Measurements from ENCODE around the gene WSCD2.

Gene WSCD2

GRCh38 chr12:108094056-108094649 lies 34.9 kb upstream of the WSCD2 start:
- no peaks in the 10 kb centered on the region for H3K4me1 ChIP-seq (ENCODE audit: insufficient read depth, poor library complexity, severe bottlenecking)
- ATAC-seq (ENCODE audit: low read depth) (no peak), DNase-seq (ENCODE audit: low spot score) (no peak)
- no peak overlapping the region for H3K4me3 ChIP-seq (ENCODE audit: severe bottlenecking)
- TF ChIP-seq CTCF (IDR thresholded peaks at IDR 0.05; ENCODE audit: poor library complexity, severe bottlenecking): no peak
- H3K27ac ChIP-seq (ENCODE audit: poor library complexity, severe bottlenecking): no peak overlapping the region
- H3K9me3 ChIP-seq (ENCODE audit: severe bottlenecking): no peaks in the 10 kb centered on the region
- no peaks in the 10 kb centered on the region for H3K36me3 ChIP-seq (ENCODE audit: low read depth)
- H3K27me3 ChIP-seq (ENCODE audit: insufficient read depth, poor library complexity, severe bottlenecking): peaks cover 4% of the 10 kb centered on the region

GRCh38 chr12:108097160-108097911 lies 31.8 kb upstream of the WSCD2 start:
- Histone ChIP-seq H3K27me3 (ENCODE audit: insufficient read depth, poor library complexity, severe bottlenecking) (peaks cover 4% of the 10 kb centered on the region), H3K4me3 (ENCODE audit: severe bottlenecking) (no peak overlapping the region), H3K4me1 (ENCODE audit: insufficient read depth, poor library complexity, severe bottlenecking) (no peaks in the 10 kb centered on the region), H3K9me3 (ENCODE audit: severe bottlenecking) (no peaks in the 10 kb centered on the region), H3K36me3 (ENCODE audit: low read depth) (no peaks in the 10 kb centered on the region), H3K27ac (ENCODE audit: poor library complexity, severe bottlenecking) (no peak overlapping the region)
- ATAC-seq (ENCODE audit: low read depth) (no peak), DNase-seq (ENCODE audit: low spot score) (no peak)
- no peak for TF ChIP-seq CTCF (IDR thresholded peaks at IDR 0.05; ENCODE audit: poor library complexity, severe bottlenecking)

GRCh38 chr12:108098374-108098773 lies 30.7 kb upstream of the WSCD2 start:
- no peak for TF ChIP-seq CTCF (IDR thresholded peaks at IDR 0.05; ENCODE audit: poor library complexity, severe bottlenecking)
- Histone ChIP-seq H3K4me3 (ENCODE audit: severe bottlenecking) (no peak overlapping the region), H3K9me3 (ENCODE audit: severe bottlenecking) (no peaks in the 10 kb centered on the region), H3K27ac (ENCODE audit: poor library complexity, severe bottlenecking) (no peak overlapping the region), H3K27me3 (ENCODE audit: insufficient read depth, poor library complexity, severe bottlenecking) (peaks cover 4% of the 10 kb centered on the region), H3K36me3 (ENCODE audit: low read depth) (no peaks in the 10 kb centered on the region), H3K4me1 (ENCODE audit: insufficient read depth, poor library complexity, severe bottlenecking) (no peaks in the 10 kb centered on the region)
- DNase-seq (ENCODE audit: low spot score) (no peak), ATAC-seq (ENCODE audit: low read depth) (no peak)

GRCh38 chr12:108099073-108099472 lies 30.0 kb upstream of the WSCD2 start:
- no peaks in the 10 kb centered on the region for H3K36me3 ChIP-seq (ENCODE audit: low read depth)
- no peaks in the 10 kb centered on the region for H3K4me1 ChIP-seq (ENCODE audit: insufficient read depth, poor library complexity, severe bottlenecking)
- ATAC-seq (ENCODE audit: low read depth): no peak
- no peak overlapping the region for H3K4me3 ChIP-seq (ENCODE audit: severe bottlenecking)
- no peak overlapping the region for H3K27ac ChIP-seq (ENCODE audit: poor library complexity, severe bottlenecking)
- H3K9me3 ChIP-seq (ENCODE audit: severe bottlenecking): no peaks in the 10 kb centered on the region
- TF ChIP-seq CTCF (IDR thresholded peaks at IDR 0.05; ENCODE audit: poor library complexity, severe bottlenecking): peak; percentile 8
- no peak for DNase-seq (ENCODE audit: low spot score)
- H3K27me3 ChIP-seq (ENCODE audit: insufficient read depth, poor library complexity, severe bottlenecking): peaks cover 4% of the 10 kb centered on the region

Data from RWPE2 (cell line).